B cell (primary cell): Measurements from ENCODE around the gene CXXC5. TPM values are rescaled to one million over a fixed set of nuclear protein-coding genes. Genes with fewer than 3 reads are reported as not detected.

Source experiments
- ATAC-seq: fragments of 200-7000 bp; cut with Tn5 transposase; one replicate; pipeline ENCODE4 v1.10.0; 2021; ENCODE audit warnings: low read depth, mild to moderate bottlenecking, moderate number of reproducible peaks, moderate library complexity
- CTCF ChIA-PET: fragments of 350-600 bp; sonication (Branson Sonifier 250); formaldehyde crosslinking; loops from one replicate; lab custom pipeline; 2021; ENCODE audit warnings: antibody characterized with exemption, inconsistent platforms; lab: Charles Lee
- POLR2A ChIA-PET: fragments of 350-600 bp; sonication (Branson Sonifier 250); formaldehyde crosslinking; loops from one replicate; lab custom pipeline; 2021; ENCODE audit warnings: antibody characterized with exemption; lab: Charles Lee
- DNase-seq: peaks from one replicate; pipeline ENCODE4 v3.0.0; 2013
- H2AFZ ChIP-seq: 2 replicates; pipeline ENCODE4 v1.6.1; 2012; ENCODE audit warnings: mild to moderate bottlenecking, low read depth, low read length; ENCODE audit not compliant: insufficient read depth, poor library complexity, severe bottlenecking
- H3K27ac ChIP-seq, 2 donors: 1 replicate in 1 of 2; 2 replicates in 1 of 2; pipeline ENCODE4 v1.5.1; 2012 to 2013; ENCODE audit warnings: low read length in 2 of 2, mild to moderate bottlenecking in 2 of 2, moderate library complexity in 1 of 2
- H3K27me3 ChIP-seq, 4 experiments: fragments of 200-600 bp in 1 of 4; sonication (generic) in 1 of 4; replicated peaks in 1 of 4; 1 replicate in 2 of 4; 2 replicates in 2 of 4; pipeline versions ENCODE4 v1.6.1 to v1.7.0; 2013 to 2016; ENCODE audit warnings: low read length in 3 of 4, mild to moderate bottlenecking in 2 of 4, mixed read lengths in 1 of 4, moderate library complexity in 1 of 4; ENCODE audit not compliant: insufficient read depth in 4 of 4, control insufficient read depth in 3 of 4; ENCODE audit errors: control extremely low read depth in 1 of 4
- H3K36me3 ChIP-seq, 2 experiments: replicated peaks in 1 of 2; 1 replicate in 1 of 2; 2 replicates in 1 of 2; pipeline versions ENCODE4 v1.6.1 to v1.7.1; 2013; ENCODE audit warnings: low read length in 1 of 2; ENCODE audit not compliant: insufficient read depth in 2 of 2, control insufficient read depth in 1 of 2; ENCODE audit errors: control extremely low read depth in 1 of 2, extremely low read depth in 1 of 2
- H3K4me1 ChIP-seq, 2 donors: fragments of 200-600 bp in 1 of 2; sonication (generic) in 1 of 2; 1 replicate in 1 of 2; 2 replicates in 1 of 2; pipeline versions ENCODE4 v1.5.1 to v1.6.1; 2013 to 2017; ENCODE audit warnings: low read length in 2 of 2; ENCODE audit not compliant: control insufficient read depth in 2 of 2, insufficient read depth in 2 of 2
- H3K4me2 ChIP-seq: replicated peaks from 2 replicates; pipeline ENCODE3; 2012; ENCODE audit warnings: mild to moderate bottlenecking, low read depth, low read length; ENCODE audit not compliant: poor library complexity, severe bottlenecking
- H3K4me3 ChIP-seq, 5 experiments: fragments of 200-600 bp in 1 of 5; sonication (generic) in 1 of 5; 1 replicate in 3 of 5; 2 replicates in 2 of 5; pipeline versions ENCODE4 v1.5.1 to v1.7.0; 2011 to 2016; ENCODE audit warnings: low read length in 4 of 5, mild to moderate bottlenecking in 4 of 5, low read depth in 2 of 5, control low read depth in 1 of 5, moderate library complexity in 1 of 5; ENCODE audit not compliant: insufficient read depth in 1 of 5; ENCODE audit errors: control extremely low read depth in 1 of 5, extremely low read depth in 1 of 5
- H3K79me2 ChIP-seq: fragments of 200-600 bp; sonication (generic); one replicate; pipeline ENCODE4 v1.6.0; 2016; ENCODE audit warnings: low read length; ENCODE audit not compliant: control insufficient read depth, insufficient read depth
- H3K9ac ChIP-seq: fragments of 200-600 bp; sonication (generic); 2 replicates; pipeline ENCODE4 v1.6.1; 2017; ENCODE audit warnings: mild to moderate bottlenecking, low read length, moderate library complexity
- H3K9me3 ChIP-seq, 3 donors: one replicate each; pipeline versions ENCODE4 v1.6.1 to v1.7.1; 2013; ENCODE audit warnings: low read length in 2 of 3; ENCODE audit not compliant: control insufficient read depth in 2 of 3, insufficient read depth in 1 of 3; ENCODE audit errors: control extremely low read depth in 1 of 3
- H4K20me1 ChIP-seq: 2 replicates; pipeline ENCODE4 v1.6.0; 2012; ENCODE audit warnings: mild to moderate bottlenecking, low read length; ENCODE audit not compliant: insufficient read depth, control insufficient read depth, poor library complexity, severe bottlenecking
- H3K27ac Mint-ChIP-seq: one replicate; pipeline ENCODE4 v1.8.0; 2021; ENCODE audit warnings: mixed read lengths
- H3K27me3 Mint-ChIP-seq: one replicate; pipeline ENCODE4 v1.8.0; 2021; ENCODE audit warnings: mixed read lengths
- H3K4me1 Mint-ChIP-seq: one replicate; pipeline ENCODE4 v1.8.0; 2021; ENCODE audit warnings: mixed read lengths
- H3K4me3 Mint-ChIP-seq: one replicate; pipeline ENCODE4 v1.8.0; 2021; ENCODE audit warnings: mixed read lengths
- H3K9me3 Mint-ChIP-seq: one replicate; pipeline ENCODE4 v1.8.0; 2022; ENCODE audit warnings: mixed read lengths; ENCODE audit not compliant: insufficient read depth
- CTCF ChIP-seq: fragments of 200-600 bp; IDR thresholded peaks from one replicate; pipeline ENCODE4 v1.8.0; 2022; ENCODE audit warnings: antibody characterized with exemption, mild to moderate bottlenecking
- EZH2 ChIP-seq: IDR thresholded peaks from 2 replicates; pipeline ENCODE4 v1.6.1; 2012; ENCODE audit warnings: borderline replicate concordance, low read depth, mild to moderate bottlenecking, moderate library complexity, low read length; ENCODE audit not compliant: insufficient read depth, poor library complexity, severe bottlenecking
- WGBS: methylation state at CpG from one replicate; pipeline ENCODE4 v1.1.5; 2013; ENCODE audit warnings: missing lambda C conversion rate; ENCODE audit not compliant: insufficient coverage; 5-methylcytosine and 5-hydroxymethylcytosine counted together
- intact Hi-C: fragments of 100-400 bp; cut with micrococcal nuclease; formaldehyde crosslinking; loops from one replicate; pipeline ENCODE4 v1.10.0; 2022
- polyA plus RNA-seq: library from polyadenylated mRNA; depleted of rRNA; stranded (reverse); fragments of >200 nt; gene quantifications from 2 replicates; pipeline ENCODE4 v1.2.3, GENCODE V29; 2012
- total RNA-seq, 2 donors: library from RNA; stranded (reverse); fragments of 120-200 nt in 1 of 2; gene quantifications; 1 replicate in 1 of 2; 2 replicates in 1 of 2; pipeline versions ENCODE4 v1.2.3 to v1.2.4, GENCODE V29; 2013 to 2022

The CXXC5 gene
- total and polyA plus RNA-seq, 2 donors (not counting 1 experiment from before 2014, with no cell fraction given) = 126 to 143 TPM

DNA sequence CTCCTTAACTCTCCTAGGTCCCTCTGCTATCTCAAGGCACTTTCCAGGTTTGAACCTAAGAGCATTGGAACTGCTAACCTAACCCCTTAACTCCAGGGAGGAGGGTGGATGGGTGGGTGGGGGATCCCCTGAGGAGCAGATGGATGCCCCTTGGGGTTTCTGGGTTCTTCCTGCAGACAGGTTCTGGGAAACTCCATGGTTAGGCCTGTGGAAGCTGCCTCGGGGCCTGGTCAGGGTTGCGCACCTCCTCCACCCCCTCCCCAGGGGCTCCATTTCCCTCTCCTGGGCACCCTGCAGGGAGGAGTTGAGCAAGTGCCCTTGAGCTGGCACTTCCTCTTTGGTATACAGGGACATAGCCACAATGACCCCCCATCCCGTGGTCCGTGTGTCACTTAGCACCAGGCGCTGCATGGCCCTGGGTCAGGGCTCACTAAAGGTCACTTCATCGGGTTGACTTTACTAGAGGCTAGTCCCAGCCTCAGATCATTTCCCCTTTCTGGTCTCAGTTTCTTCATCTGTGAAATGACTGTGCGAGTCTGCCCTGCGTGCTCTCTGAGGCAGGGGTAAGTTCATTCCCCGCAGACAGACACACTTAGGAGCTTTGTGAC, 16.0 kb downstream of the CXXC5 start:
- TF ChIP-seq EZH2 (no peak), CTCF (no peak)

More for the DNA sequence above, 16.0 kb downstream of the CXXC5 start:
- H2AFZ ChIP-seq = no peak overlapping the region
- H3K9me3 ChIP-seq = no peaks in the 10 kb centered on the region
- intact Hi-C loops = no loop called here
- peak overlapping the region; percentile 79 for H3K4me3 Mint-ChIP-seq
- peak; percentile 62 for DNase-seq
- H3K79me2 ChIP-seq = peaks cover 99% of the 10 kb centered on the region
- H3K4me1 ChIP-seq = peaks cover 94 to 98% of the 10 kb centered on the region in 2 donors
- peak overlapping the region in 1 of 5 experiments; percentile 14 for H3K4me3 ChIP-seq
- peak overlapping the region; percentile 99 for H3K27ac Mint-ChIP-seq
- ChIA-PET POLR2A (interaction anchor here (0.6 to 9.7 kb wide), 4 partner anchors 15 to 90 kb away, joined by 3 to 266 read pairs (median 28); partner anchors contain the start of gene CXXC5), CTCF (interaction anchor here (0.8 to 11.4 kb wide), 5 partner anchors 9 to 84 kb away, joined by 3 to 215 read pairs (median 4); partner anchors contain the start of gene CXXC5)
- H3K4me1 Mint-ChIP-seq = peaks cover 90% of the 10 kb centered on the region
- peak overlapping the region; percentile 43 to 90 for H3K27ac ChIP-seq
- peaks cover 0 to 45% of the 10 kb centered on the region in 2 experiments for H3K36me3 ChIP-seq
- 17% methylated on average over 7 of the region's 9 CpGs for WGBS
- peak overlapping the region; percentile 94 for H3K4me2 ChIP-seq
- H4K20me1 ChIP-seq = peaks cover 99% of the 10 kb centered on the region
- peak; percentile 15 for ATAC-seq
- H3K27me3 Mint-ChIP-seq = no peaks in the 10 kb centered on the region
- no peaks in the 10 kb centered on the region for H3K9me3 Mint-ChIP-seq
- H3K27me3 ChIP-seq = no peaks in the 10 kb centered on the region
- peak overlapping the region; percentile 27 for H3K9ac ChIP-seq
